K562 (cell line): ENCODE data around the gene ZNF594. TPM values are rescaled to one million over a fixed set of nuclear protein-coding genes. Genes with fewer than 3 reads are reported as not detected.

Experiments used
- C11orf30 ChIP-seq: fragments of 450-650 bp; IDR thresholded peaks from 2 replicates; pipeline ENCODE4 v1.6.1; 2016; ENCODE audit warnings: low read depth, mild to moderate bottlenecking
- CBX1 ChIP-seq: sonication (generic); IDR thresholded peaks from 2 replicates; pipeline ENCODE4 v1.6.1; 2016; ENCODE audit warnings: antibody characterized with exemption, low read depth, mild to moderate bottlenecking
- CSDE1 ChIP-seq, 2 experiments: fragments of 450-650 bp; IDR thresholded peaks; 2 replicates each; pipeline ENCODE4 v1.6.1; 2016; ENCODE audit warnings: mild to moderate bottlenecking in 1 of 2
- DPF2 ChIP-seq: fragments of 450-650 bp; IDR thresholded peaks from 2 replicates; pipeline ENCODE4 v1.6.1; 2016
- ELF2 ChIP-seq: fragments of 250-450 bp; sonication (Bioruptor Pico); IDR thresholded peaks from 2 replicates; pipeline ENCODE4 v1.5.0; 2021; ENCODE audit warnings: mild to moderate bottlenecking
- ESRRA ChIP-seq: fragments of 450-650 bp; IDR thresholded peaks from 2 replicates; pipeline ENCODE4 v1.6.1; 2014; ENCODE audit warnings: low read depth, mild to moderate bottlenecking, moderate library complexity, borderline replicate concordance
- MNT ChIP-seq, 2 experiments: fragments of 450-650 bp; conservative IDR thresholded peaks; 2 replicates each; pipeline ENCODE4 v1.6.1; 2017; ENCODE audit warnings: mild to moderate bottlenecking in 2 of 2, moderate library complexity in 2 of 2
- POLR2B ChIP-seq: fragments of 450-650 bp; IDR thresholded peaks from 2 replicates; pipeline ENCODE4 v1.6.1; 2018; ENCODE audit warnings: low read depth; ENCODE audit not compliant: partially characterized antibody
- SIN3B ChIP-seq: fragments of 450-650 bp; IDR thresholded peaks from 2 replicates; pipeline ENCODE4 v1.6.1; 2017; ENCODE audit warnings: low read depth, mild to moderate bottlenecking, moderate library complexity
- SUPT5H ChIP-seq: fragments of 450-650 bp; IDR thresholded peaks from 2 replicates; pipeline ENCODE4 v1.6.1; 2016
- ZNF511 ChIP-seq: sonication (generic); formaldehyde crosslinking; IDR thresholded peaks from 2 replicates; pipeline ENCODE4 v1.8.0; 2022; ENCODE audit warnings: mild to moderate bottlenecking, missing genetic modification reagents
- polyA plus RNA-seq, 8 experiments: library from polyadenylated mRNA; depleted of rRNA in 4 of 8; stranded (reverse) in 5 of 8; unstranded in 3 of 8; fragments of >200 nt; fragmentation: Nextera tagmentation in 2 of 8; fragmentation: Illumina TruSeq in 1 of 8; extraction: Ambion mirVana in 2 of 8; extraction: Trizol in 1 of 8; gene quantifications; 2 replicates each; pipeline versions ENCODE4 v1.2.1 to v1.2.3, GENCODE V29; 2011 to 2014; ENCODE audit warnings: inconsistent platforms in 1 of 8, missing spikeins in 1 of 8
- total RNA-seq, 7 experiments: library from RNA; depleted of rRNA in 6 of 7; stranded (reverse); fragments of >200 nt in 6 of 7; fragmentation: Illumina TruSeq in 2 of 7; extraction: Trizol in 2 of 7; gene quantifications; 2 replicates each; pipeline versions ENCODE4 v1.2.1 to v1.2.3, GENCODE V29; 2011 to 2021; ENCODE audit warnings: low replicate concordance in 1 of 7
- TF ChIP-seq, protein P1 (sequence below): fragments of 450-650 bp; IDR thresholded peaks from 2 replicates; pipeline ENCODE4 v1.6.1; 2016; ENCODE audit warnings: mild to moderate bottlenecking, moderate library complexity

ZNF594 gene
- total and polyA plus RNA-seq, 9 of the 15 experiments (the other 6 are each of a cell fraction or from before 2014, with no cell fraction given): 0.24 to 4.7 (median 2.6) TPM

DNA sequence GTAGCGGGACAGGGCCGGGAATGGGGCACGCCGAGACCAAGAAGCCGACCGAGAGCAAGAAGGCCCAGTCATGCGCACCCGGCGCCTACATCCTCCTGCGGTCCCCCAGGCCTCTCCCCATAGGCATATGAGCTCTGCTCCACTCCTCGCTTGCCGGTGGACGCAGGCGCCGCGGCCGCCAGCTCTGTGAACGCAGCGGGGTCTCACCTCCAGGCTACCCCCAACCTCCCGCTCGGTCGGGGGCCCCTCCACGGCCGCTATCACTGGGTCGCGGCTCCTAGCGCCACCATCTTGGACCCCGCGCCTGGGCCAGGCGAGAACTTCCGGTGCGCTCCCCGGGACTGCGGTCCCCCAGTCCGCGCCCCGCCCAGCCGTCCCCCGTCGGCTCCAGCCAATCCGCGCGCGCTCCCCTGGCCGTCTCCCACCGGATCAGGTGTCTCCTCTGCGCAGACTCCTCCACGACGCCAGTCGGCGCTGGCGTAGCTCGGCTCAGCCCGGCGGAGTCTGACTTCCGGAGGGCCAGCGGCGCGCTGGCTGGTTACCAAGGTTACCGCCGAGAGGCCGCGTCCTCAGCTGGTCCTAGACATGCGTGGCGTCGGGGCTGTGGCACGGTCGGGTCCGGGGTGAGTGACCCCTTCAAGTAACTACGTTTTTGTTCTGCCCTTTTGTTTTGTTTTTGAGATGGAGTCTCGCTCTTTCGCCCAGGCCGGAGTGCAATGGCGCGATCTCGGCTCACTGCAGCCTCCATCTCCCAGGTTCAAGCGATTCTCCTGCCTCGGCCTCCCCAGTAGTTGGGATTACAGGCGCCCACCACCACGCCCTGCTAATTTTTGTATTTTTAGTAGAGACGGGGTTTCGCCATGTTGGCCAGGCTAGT is at the start of gene ZNF594 (continued):
- TF ChIP-seq ESRRA: 0 out of 2 replicates have a peak, but pooled peaks have one; percentile 42
- peak in 1 of 2 experiments; percentile 59; a peak in 1 of 4 replicates for TF ChIP-seq CSDE1 (IDR thresholded peaks at IDR 0.05)
- peak; percentile 84 for TF ChIP-seq SUPT5H
- TF ChIP-seq ZNF511: 0 out of 2 replicates have a peak, but pooled peaks have one; percentile 17
- no peak for TF ChIP-seq DPF2
- TF ChIP-seq CBX1: peak; percentile 63; the same call in 1 of the 2 replicates
- TF ChIP-seq, protein P1, sequence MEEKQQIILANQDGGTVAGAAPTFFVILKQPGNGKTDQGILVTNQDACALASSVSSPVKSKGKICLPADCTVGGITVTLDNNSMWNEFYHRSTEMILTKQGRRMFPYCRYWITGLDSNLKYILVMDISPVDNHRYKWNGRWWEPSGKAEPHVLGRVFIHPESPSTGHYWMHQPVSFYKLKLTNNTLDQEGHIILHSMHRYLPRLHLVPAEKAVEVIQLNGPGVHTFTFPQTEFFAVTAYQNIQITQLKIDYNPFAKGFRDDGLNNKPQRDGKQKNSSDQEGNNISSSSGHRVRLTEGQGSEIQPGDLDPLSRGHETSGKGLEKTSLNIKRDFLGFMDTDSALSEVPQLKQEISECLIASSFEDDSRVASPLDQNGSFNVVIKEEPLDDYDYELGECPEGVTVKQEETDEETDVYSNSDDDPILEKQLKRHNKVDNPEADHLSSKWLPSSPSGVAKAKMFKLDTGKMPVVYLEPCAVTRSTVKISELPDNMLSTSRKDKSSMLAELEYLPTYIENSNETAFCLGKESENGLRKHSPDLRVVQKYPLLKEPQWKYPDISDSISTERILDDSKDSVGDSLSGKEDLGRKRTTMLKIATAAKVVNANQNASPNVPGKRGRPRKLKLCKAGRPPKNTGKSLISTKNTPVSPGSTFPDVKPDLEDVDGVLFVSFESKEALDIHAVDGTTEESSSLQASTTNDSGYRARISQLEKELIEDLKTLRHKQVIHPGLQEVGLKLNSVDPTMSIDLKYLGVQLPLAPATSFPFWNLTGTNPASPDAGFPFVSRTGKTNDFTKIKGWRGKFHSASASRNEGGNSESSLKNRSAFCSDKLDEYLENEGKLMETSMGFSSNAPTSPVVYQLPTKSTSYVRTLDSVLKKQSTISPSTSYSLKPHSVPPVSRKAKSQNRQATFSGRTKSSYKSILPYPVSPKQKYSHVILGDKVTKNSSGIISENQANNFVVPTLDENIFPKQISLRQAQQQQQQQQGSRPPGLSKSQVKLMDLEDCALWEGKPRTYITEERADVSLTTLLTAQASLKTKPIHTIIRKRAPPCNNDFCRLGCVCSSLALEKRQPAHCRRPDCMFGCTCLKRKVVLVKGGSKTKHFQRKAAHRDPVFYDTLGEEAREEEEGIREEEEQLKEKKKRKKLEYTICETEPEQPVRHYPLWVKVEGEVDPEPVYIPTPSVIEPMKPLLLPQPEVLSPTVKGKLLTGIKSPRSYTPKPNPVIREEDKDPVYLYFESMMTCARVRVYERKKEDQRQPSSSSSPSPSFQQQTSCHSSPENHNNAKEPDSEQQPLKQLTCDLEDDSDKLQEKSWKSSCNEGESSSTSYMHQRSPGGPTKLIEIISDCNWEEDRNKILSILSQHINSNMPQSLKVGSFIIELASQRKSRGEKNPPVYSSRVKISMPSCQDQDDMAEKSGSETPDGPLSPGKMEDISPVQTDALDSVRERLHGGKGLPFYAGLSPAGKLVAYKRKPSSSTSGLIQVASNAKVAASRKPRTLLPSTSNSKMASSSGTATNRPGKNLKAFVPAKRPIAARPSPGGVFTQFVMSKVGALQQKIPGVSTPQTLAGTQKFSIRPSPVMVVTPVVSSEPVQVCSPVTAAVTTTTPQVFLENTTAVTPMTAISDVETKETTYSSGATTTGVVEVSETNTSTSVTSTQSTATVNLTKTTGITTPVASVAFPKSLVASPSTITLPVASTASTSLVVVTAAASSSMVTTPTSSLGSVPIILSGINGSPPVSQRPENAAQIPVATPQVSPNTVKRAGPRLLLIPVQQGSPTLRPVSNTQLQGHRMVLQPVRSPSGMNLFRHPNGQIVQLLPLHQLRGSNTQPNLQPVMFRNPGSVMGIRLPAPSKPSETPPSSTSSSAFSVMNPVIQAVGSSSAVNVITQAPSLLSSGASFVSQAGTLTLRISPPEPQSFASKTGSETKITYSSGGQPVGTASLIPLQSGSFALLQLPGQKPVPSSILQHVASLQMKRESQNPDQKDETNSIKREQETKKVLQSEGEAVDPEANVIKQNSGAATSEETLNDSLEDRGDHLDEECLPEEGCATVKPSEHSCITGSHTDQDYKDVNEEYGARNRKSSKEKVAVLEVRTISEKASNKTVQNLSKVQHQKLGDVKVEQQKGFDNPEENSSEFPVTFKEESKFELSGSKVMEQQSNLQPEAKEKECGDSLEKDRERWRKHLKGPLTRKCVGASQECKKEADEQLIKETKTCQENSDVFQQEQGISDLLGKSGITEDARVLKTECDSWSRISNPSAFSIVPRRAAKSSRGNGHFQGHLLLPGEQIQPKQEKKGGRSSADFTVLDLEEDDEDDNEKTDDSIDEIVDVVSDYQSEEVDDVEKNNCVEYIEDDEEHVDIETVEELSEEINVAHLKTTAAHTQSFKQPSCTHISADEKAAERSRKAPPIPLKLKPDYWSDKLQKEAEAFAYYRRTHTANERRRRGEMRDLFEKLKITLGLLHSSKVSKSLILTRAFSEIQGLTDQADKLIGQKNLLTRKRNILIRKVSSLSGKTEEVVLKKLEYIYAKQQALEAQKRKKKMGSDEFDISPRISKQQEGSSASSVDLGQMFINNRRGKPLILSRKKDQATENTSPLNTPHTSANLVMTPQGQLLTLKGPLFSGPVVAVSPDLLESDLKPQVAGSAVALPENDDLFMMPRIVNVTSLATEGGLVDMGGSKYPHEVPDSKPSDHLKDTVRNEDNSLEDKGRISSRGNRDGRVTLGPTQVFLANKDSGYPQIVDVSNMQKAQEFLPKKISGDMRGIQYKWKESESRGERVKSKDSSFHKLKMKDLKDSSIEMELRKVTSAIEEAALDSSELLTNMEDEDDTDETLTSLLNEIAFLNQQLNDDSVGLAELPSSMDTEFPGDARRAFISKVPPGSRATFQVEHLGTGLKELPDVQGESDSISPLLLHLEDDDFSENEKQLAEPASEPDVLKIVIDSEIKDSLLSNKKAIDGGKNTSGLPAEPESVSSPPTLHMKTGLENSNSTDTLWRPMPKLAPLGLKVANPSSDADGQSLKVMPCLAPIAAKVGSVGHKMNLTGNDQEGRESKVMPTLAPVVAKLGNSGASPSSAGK: peak; percentile 46
- peak in 1 of 2 experiments; percentile 69; a peak in 2 of 4 replicates for TF ChIP-seq MNT (conservative IDR thresholded peaks at IDR 0.05)
- peak; percentile 87 for TF ChIP-seq SIN3B
- peak; percentile 75; the same call in 1 of the 2 replicates for TF ChIP-seq ELF2 (CRISPR knock-in tag)
- peak; percentile 84 for TF ChIP-seq C11orf30
- TF ChIP-seq POLR2B: peak; percentile 80
